CD4-positive, alpha-beta T cell treated with Interleukin-6 for 4 hours (primary cell): ENCODE data around the gene TRAK1.

Experiments
- DNase-seq: peaks from one replicate; pipeline ENCODE4 v3.0.0-alpha.2; 2020; ENCODE audit warnings: mixed read lengths

TRAK1 gene

GRCh38 chr3:42262525-42262924, 171.4 kb downstream of the TRAK1 start:
- no peak for DNase-seq

GRCh38 chr3:42263354-42264346, 172.5 kb downstream of the TRAK1 start:
- DNase-seq, result no peak

- DNase-seq, result no peak
These were observed 173.4 kb downstream of the TRAK1 start for GRCh38 chr3:42264399-42265058.

- DNase-seq, result no peak
These were observed 174.2 kb downstream of the TRAK1 start for GRCh38 chr3:42265059-42265991.

- DNase-seq, result no peak
These were observed 174.9 kb downstream of the TRAK1 start, which contains the start of gene CCK for GRCh38 chr3:42266085-42266484. Gene CCK, minus strand, starts transcription at chr3:42266185. Its CDS starts 2,555 bp downstream, at chr3:42263630.

- DNase-seq, result no peak
These were observed 176.7 kb downstream of the TRAK1 start for GRCh38 chr3:42267878-42268277.

- DNase-seq, result no peak
These were observed 178.5 kb downstream of the TRAK1 start for GRCh38 chr3:42269647-42270046.

GRCh38 chr3:42270561-42270960, 179.4 kb downstream of the TRAK1 start:
- no peak for DNase-seq

- no peak for DNase-seq
These were observed 180.6 kb downstream of the TRAK1 start for GRCh38 chr3:42271786-42272185.

- DNase-seq, result no peak
These were observed 182.2 kb downstream of the TRAK1 start for GRCh38 chr3:42273361-42273760.

GRCh38 chr3:42274266-42274665, 183.1 kb downstream of the TRAK1 start:
- DNase-seq, result no peak

GRCh38 chr3:42275217-42275616, 184.1 kb downstream of the TRAK1 start:
- no peak for DNase-seq
